Uterus (tissue), 4 donors: ENCODE measurements around the gene CAPN7. TPM values are rescaled to one million over a fixed set of nuclear protein-coding genes. Genes with fewer than 3 reads are reported as not detected.
A peak's percentile ranks its signal among the peaks of the same experiment; 100 is the strongest.

Source experiments
- DNase-seq, 2 donors: peaks; one replicate each; pipeline ENCODE4 v3.0.0-alpha.2; 2019 to 2020
- H3K27ac ChIP-seq, 2 donors: fragments of 200-600 bp; sonication (generic); 1 replicate in 1 of 2; 2 replicates in 1 of 2; pipeline ENCODE4 v1.5.1; 2016 to 2018
- H3K27me3 ChIP-seq, 2 donors: fragments of 200-600 bp; sonication (generic); one replicate each; pipeline ENCODE4 v1.5.1; 2018 to 2019; ENCODE audit warnings: control low read depth in 1 of 2
- H3K36me3 ChIP-seq, 2 donors: fragments of 200-600 bp; sonication (generic); one replicate each; pipeline ENCODE4 v1.5.1; 2019; ENCODE audit warnings: control low read depth in 1 of 2
- H3K4me1 ChIP-seq, 2 donors: fragments of 200-600 bp; sonication (generic); one replicate each; pipeline ENCODE4 v1.5.1; 2018 to 2019; ENCODE audit warnings: control low read depth in 1 of 2
- H3K4me3 ChIP-seq, 2 donors: fragments of 200-600 bp; sonication (generic); 1 replicate in 1 of 2; 2 replicates in 1 of 2; pipeline ENCODE4 v1.5.1; 2018 to 2019; ENCODE audit warnings: mild to moderate bottlenecking in 1 of 2
- H3K9me3 ChIP-seq, 2 donors: fragments of 200-600 bp; sonication (generic); one replicate each; pipeline ENCODE4 v1.5.1; 2019; ENCODE audit warnings: control low read depth in 1 of 2
- POLR2A ChIP-seq, 2 donors: fragments of 450-650 bp; IDR thresholded peaks; one replicate each; pipeline ENCODE4 v1.6.1; 2016; ENCODE audit warnings: antibody characterized with exemption in 2 of 2, mild to moderate bottlenecking in 1 of 2, moderate library complexity in 1 of 2
- intact Hi-C: fragments of 100-400 bp; cut with DNase I; formaldehyde crosslinking; loops from one replicate; pipeline ENCODE4 v1.15.1; 2023; ENCODE audit warnings: low total_unique reads
- total RNA-seq, 4 donors: library from RNA; depleted of rRNA in 3 of 4; stranded (reverse); fragments of >200 nt in 3 of 4; gene quantifications; one replicate each; pipeline versions ENCODE4 v1.1.0 to v1.2.4, GENCODE V29; 2014 to 2023
- TF ChIP-seq, protein P1 (sequence below), 4 experiments: fragments of 200-600 bp in 2 of 4; fragments of 450-650 bp in 2 of 4; sonication (generic) in 2 of 4; IDR thresholded peaks; one replicate each; pipeline ENCODE4 v1.5.1; 2016 to 2019; ENCODE audit warnings: antibody characterized with exemption in 4 of 4, mild to moderate bottlenecking in 2 of 4, moderate library complexity in 1 of 4
- donor health status: DM: yes; HTN: yes; CAD: no.

The CAPN7 gene
- total RNA-seq, 4 donors from 2014 or later = 39.2 to 89.0 (median 79.8) TPM

- no peak for DNase-seq
- Histone ChIP-seq H3K27ac (no peak overlapping the region), H3K36me3 (no peaks in the 10 kb centered on the region)
Observed at GRCh38 chr3:15277861-15278500, 71.9 kb downstream of the CAPN7 start.

GRCh38 chr3:15279205-15279604 is 73.2 kb downstream of the CAPN7 start:
- intact Hi-C loops = no loop called here
- H3K4me3 ChIP-seq = no peak overlapping the region
- DNase-seq = no peak
- no peaks in the 10 kb centered on the region for H3K27me3 ChIP-seq
- no peak for TF ChIP-seq POLR2A (IDR thresholded peaks at IDR 0.05)
- TF ChIP-seq, protein P1, sequence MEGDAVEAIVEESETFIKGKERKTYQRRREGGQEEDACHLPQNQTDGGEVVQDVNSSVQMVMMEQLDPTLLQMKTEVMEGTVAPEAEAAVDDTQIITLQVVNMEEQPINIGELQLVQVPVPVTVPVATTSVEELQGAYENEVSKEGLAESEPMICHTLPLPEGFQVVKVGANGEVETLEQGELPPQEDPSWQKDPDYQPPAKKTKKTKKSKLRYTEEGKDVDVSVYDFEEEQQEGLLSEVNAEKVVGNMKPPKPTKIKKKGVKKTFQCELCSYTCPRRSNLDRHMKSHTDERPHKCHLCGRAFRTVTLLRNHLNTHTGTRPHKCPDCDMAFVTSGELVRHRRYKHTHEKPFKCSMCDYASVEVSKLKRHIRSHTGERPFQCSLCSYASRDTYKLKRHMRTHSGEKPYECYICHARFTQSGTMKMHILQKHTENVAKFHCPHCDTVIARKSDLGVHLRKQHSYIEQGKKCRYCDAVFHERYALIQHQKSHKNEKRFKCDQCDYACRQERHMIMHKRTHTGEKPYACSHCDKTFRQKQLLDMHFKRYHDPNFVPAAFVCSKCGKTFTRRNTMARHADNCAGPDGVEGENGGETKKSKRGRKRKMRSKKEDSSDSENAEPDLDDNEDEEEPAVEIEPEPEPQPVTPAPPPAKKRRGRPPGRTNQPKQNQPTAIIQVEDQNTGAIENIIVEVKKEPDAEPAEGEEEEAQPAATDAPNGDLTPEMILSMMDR (IDR thresholded peaks at IDR 0.05) = no peak
- no peaks in the 10 kb centered on the region for H3K36me3 ChIP-seq
- H3K9me3 ChIP-seq = no peaks in the 10 kb centered on the region
- H3K27ac ChIP-seq = no peak overlapping the region
- peaks cover 0 to 9% of the 10 kb centered on the region in 2 donors for H3K4me1 ChIP-seq

More at GRCh38 chr3:15277861-15278500, 71.9 kb downstream of the CAPN7 start:
- H3K9me3 ChIP-seq = no peaks in the 10 kb centered on the region
- no peak for TF ChIP-seq POLR2A (IDR thresholded peaks at IDR 0.05)
- TF ChIP-seq, protein P1 (IDR thresholded peaks at IDR 0.05) = no peak
- H3K4me3 ChIP-seq = no peak overlapping the region
- H3K27me3 ChIP-seq = no peaks in the 10 kb centered on the region
- intact Hi-C loops = no loop called here
- H3K4me1 ChIP-seq = peaks cover 0 to 7% of the 10 kb centered on the region in 2 donors

DNA sequence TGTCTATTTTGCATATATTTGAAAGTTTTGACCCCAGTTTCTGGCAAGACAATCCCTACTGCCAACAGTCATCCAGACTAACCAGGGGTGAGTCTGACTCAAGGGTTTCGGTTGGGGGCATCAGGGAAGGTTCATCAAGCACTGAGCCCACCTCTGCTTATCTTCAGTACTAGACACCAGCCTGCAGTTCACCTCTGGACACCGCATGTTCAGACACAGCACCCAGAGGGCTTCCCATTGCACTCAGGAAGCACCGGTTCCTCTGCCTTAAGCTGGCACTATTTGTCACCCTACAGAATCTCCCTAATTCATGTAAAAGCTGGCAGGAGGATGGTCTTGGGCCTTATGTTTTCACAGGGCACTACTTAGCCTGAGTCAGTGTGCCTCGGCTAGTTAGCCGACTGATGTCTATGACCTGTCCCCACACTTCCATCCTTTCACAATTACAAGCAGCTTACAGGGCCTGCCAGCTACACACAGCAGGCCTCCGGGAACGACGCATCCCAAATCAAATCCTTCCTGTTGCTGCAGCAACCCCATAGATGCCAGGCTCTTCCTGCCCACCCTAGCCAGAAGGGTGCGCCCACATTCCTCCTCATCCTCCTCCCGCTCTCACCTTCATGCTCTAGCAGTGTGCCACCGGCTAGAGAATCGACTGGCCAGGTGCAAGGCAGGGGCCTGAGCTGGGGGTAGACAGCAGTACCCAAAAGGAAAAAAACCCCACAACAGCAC is 73.8 kb downstream of the CAPN7 start:
- TF ChIP-seq POLR2A (IDR thresholded peaks at IDR 0.05) = no peak
- TF ChIP-seq, protein P1 (IDR thresholded peaks at IDR 0.05) = no peak
- Histone ChIP-seq H3K27ac (peak overlapping the region in 1 of 2 donors; percentile 0), H3K9me3 (no peaks in the 10 kb centered on the region), H3K27me3 (no peaks in the 10 kb centered on the region), H3K4me1 (peaks cover 0 to 13% of the 10 kb centered on the region in 2 donors), H3K4me3 (no peak overlapping the region), H3K36me3 (no peaks in the 10 kb centered on the region)
- DNase-seq = no peak
- intact Hi-C loops = no loop called here

DNA sequence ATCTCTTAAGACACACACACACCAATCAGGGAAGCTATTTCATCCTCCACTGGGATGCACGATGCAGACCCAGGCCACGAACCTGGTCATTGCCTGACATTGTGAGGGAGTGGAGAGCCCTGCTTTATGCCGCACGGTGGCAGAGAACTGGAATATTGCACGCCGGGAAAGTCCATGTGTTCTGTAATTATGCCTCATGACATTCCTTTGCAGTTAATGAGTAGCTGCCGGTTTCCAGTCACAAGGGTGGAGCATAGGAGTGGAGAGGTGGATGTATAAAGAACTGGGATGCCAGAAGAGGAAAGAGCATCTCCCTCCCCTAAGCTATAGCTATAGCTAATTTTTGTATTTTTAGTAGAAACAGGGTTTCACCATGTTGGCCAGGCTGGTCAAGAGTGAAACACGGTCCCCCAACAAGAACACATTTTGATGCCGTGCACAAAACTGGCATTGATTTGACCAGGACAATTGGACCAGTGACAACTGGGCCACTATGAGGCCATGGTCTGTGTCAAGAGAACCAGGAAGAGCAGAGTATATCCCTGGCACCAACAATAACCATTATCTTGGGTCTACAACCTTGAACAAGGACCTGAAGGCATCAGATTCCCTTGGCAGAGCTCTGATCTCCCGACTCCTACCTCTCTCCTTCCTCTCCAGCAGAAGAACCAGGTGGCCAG is 74.9 kb downstream of the CAPN7 start:
- Histone ChIP-seq H3K27ac (no peak overlapping the region), H3K9me3 (no peaks in the 10 kb centered on the region)

More for the DNA sequence above, 74.9 kb downstream of the CAPN7 start:
- TF ChIP-seq, protein P1 (IDR thresholded peaks at IDR 0.05) = no peak
- TF ChIP-seq POLR2A (IDR thresholded peaks at IDR 0.05) = no peak
- H3K4me1 ChIP-seq = peaks cover 0 to 13% of the 10 kb centered on the region in 2 donors
- no peaks in the 10 kb centered on the region for H3K36me3 ChIP-seq
- H3K4me3 ChIP-seq = no peak overlapping the region
- no peaks in the 10 kb centered on the region for H3K27me3 ChIP-seq
- DNase-seq = no peak
- intact Hi-C loops = no loop called here
